NCI-H128 (cell line): ENCODE measurements around the gene RPN2.

Source experiments
- DNase-seq: peaks from one replicate; lab custom pipeline; 2025; ENCODE audit not compliant: unreplicated experiment; lab: John Stamatoyannopoulos, UW

RPN2 gene

GRCh38 chr20:37261714-37262113, 82.6 kb downstream of the RPN2 start, which contains the start of gene GHRH:
Gene GHRH, minus strand, starts transcription at chr20:37261814. Its CDS starts 4,925 bp downstream, at chr20:37256889.
- DNase-seq: no peak

GRCh38 chr20:37262505-37262904, 83.4 kb downstream of the RPN2 start:
- DNase-seq: no peak

GRCh38 chr20:37263686-37264085, 84.6 kb downstream of the RPN2 start:
- no peak for DNase-seq

GRCh38 chr20:37265152-37265551, 86.0 kb downstream of the RPN2 start:
- no peak for DNase-seq

- DNase-seq: no peak
These were observed 88.0 kb downstream of the RPN2 start for GRCh38 chr20:37266940-37267666.

- DNase-seq: no peak
These were observed 88.7 kb downstream of the RPN2 start for GRCh38 chr20:37267667-37268313.

- no peak for DNase-seq
These were observed 91.7 kb downstream of the RPN2 start for GRCh38 chr20:37270576-37271420.

GRCh38 chr20:37271421-37271768, 92.3 kb downstream of the RPN2 start:
- DNase-seq: no peak

GRCh38 chr20:37273988-37274387, 94.9 kb downstream of the RPN2 start:
- DNase-seq: no peak

GRCh38 chr20:37274851-37275524, 95.9 kb downstream of the RPN2 start:
- DNase-seq: no peak

GRCh38 chr20:37276494-37277252, 97.5 kb downstream of the RPN2 start:
- DNase-seq: peak; percentile 84

GRCh38 chr20:37277253-37277593, 98.1 kb downstream of the RPN2 start:
- no peak for DNase-seq

GRCh38 chr20:37278966-37279590, 99.9 kb downstream of the RPN2 start:
- no peak for DNase-seq

GRCh38 chr20:37279820-37280219, 100.7 kb downstream of the RPN2 start:
- DNase-seq: no peak

- DNase-seq: no peak
These were observed 101.3 kb downstream of the RPN2 start for GRCh38 chr20:37280403-37280802.

- no peak for DNase-seq
These were observed 103.4 kb downstream of the RPN2 start for GRCh38 chr20:37282556-37282955.

GRCh38 chr20:37283530-37284195, 104.5 kb downstream of the RPN2 start:
- DNase-seq: no peak

- no peak for DNase-seq
These were observed 105.6 kb downstream of the RPN2 start for GRCh38 chr20:37284691-37285161.

GRCh38 chr20:37285664-37286374, 106.7 kb downstream of the RPN2 start:
- no peak for DNase-seq
